Activated CD8-positive, alpha-beta memory T cell treated with anti-CD3 and anti-CD28 coated beads for 1 hour (primary cell): ENCODE results near the gene RDH13.
A peak's percentile ranks its signal among the peaks of the same experiment; 100 is the strongest.
"Not testable (repeated sequence)": the region's sequence is repeated elsewhere in the genome, so short reads cannot be mapped to it uniquely, and the experiment has no call there.

ENCODE experiments used
- DNase-seq, 2 donors: peaks; one replicate each; pipeline ENCODE4 v3.0.0-alpha.2; 2020; ENCODE audit warnings: low read depth in 1 of 2; ENCODE audit errors: extremely low read depth in 1 of 2

The RDH13 gene, protein sequence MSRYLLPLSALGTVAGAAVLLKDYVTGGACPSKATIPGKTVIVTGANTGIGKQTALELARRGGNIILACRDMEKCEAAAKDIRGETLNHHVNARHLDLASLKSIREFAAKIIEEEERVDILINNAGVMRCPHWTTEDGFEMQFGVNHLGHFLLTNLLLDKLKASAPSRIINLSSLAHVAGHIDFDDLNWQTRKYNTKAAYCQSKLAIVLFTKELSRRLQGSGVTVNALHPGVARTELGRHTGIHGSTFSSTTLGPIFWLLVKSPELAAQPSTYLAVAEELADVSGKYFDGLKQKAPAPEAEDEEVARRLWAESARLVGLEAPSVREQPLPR

DNA sequence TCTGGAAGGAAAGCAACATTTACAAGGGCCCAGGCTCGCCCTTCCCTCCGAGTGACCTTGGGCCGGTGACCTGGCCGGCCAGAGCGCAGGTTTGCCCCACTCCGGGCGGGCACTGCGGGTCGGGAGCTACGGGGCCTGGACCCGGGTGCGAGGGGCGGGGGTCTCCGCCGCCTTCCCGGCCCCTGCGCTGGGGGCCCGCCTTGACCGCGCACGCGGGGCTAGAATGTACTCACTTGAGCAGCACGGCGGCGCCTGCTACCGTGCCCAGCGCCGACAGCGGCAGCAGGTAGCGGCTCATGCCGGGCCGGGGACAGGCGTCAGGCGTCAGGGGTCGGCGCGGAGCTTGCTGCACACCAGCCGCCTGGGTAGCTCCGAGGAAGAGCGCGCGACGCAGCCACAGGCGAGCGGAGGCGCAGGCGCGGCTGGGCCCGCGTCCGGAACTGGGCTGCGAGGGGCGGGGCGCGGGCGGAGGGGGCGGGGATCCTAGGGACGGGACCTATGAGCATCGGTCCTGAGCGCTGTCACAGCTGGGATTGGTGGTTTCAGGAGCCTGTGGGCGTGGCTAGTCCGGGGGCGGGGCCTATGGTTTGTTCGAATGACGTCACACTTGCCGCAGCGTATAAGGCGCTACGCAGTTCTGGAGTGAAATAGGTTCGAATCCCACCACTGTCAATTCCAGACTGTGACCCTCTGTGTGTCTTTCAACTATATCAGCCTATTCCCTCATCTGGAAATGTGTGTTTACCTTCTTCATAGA, at the start of gene RDH13:
TSS of gene RDH13 (minus strand) at position 414 of the 757 bp plus-strand sequence. CDS start at position 298, 116 bp downstream.
- DNase-seq = peak; percentile 92 to 98

DNA sequence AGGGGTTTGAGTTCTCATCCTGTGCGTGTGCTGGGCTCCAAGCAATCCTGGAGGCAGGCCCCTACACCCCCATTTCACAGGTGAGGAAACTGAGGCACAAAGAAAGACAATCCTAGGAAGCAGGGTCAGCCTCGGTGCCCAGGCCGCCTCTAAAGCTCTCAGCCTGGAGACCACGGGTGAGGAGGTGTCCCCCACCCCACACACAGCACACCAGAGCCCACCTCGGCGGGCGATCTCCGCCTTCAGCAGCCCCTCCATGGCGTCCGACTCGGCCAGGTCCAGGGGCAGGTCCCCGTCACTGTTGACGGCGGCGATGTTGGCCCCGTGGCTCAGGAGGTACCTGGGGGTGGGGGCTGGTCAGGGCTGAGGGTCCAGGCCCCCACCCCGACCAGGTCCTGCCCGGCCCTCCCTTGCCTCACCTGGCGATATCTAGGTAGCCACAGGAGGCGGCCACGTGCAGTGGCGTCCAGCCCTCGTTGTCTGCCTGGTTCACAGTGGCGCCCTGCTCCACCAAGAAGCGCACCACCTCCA, 49.4 kb upstream of the RDH13 start:
- no peak for DNase-seq

DNA sequence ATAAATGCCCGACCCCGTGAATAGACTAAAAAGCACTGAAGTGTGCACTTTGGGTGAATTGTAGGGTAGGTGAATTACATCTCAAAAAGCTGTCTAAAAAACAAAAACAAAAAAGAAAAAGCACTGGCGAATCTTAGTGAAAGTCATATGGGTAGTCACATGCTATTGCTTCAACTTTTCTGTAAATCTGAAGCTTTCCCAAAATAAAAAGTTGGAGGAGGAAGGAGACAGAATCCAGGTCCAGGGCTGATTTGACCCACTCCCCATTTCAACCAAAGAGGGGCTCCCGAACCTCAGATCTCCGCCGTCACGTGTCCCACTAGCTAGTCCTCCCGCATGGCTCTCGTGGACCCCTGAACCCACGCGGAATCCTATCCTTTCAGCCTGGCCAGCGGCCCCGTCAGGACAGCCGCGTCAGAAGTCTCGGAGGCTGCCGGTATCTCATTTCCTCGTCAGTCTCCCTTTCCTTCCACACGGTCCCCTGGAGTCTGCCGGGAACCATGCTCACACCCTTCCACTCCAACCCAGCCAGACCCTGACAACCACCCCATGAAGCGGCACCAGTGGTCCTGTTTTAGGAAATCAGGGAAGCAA, 48.4 kb upstream of the RDH13 start:
- DNase-seq = no peak

DNA sequence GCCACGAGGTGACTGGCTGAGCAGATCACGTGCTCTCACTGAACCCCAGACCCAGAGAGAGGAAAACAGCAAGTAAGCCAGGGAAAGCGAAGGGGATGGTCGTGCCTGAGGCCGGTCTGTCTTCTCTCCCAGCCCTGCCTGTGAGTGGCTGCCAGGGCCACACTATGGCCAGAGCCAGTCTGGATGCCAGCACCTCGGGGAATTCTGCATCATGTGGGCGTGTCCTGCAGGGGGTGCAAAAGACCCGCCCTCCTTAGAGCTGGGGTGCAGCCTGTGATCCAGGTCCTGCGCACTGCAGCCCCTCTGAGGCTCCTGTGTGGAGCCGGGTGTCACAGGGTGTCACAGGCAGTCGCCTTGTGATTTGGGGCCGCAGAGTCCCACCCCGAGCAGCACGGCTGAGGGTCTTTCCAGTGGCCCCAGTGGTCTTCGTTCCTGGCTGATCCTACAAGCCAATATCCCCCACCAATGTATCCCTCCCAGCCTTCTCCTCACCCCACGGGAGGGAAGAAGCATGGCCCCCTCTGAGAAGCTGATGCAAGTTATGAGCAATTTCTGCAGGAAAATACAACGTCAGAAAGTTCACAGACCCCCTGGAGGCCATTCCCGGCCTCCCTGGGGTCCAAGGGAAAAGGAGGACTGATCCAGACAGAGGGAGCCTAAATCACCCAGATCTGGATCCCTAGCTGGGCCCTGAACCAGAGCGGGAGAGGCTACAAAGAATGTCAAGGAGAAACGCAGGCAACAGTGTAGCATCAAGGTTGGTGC, 46.8 kb upstream of the RDH13 start:
- no peak for DNase-seq

DNA sequence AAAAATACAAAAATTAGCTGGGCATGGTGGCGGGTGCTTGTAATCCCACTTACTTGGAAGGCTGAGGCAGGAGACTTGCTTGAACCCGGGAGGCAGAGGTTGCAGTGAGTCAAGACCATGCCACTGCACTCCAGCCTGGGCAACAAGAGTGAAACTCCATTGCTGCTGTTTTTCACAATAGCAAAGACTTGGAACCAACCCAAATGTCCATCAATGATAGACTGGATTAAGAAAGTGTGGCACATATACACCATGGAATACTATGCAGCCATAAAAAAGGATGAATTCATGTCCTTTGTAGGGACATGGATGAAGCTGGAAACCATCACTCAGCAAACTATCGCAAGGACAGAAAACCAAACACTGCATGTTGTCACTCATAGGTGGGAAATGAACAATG, 44.3 kb upstream of the RDH13 start:
- DNase-seq = not testable (repeated sequence)

DNA sequence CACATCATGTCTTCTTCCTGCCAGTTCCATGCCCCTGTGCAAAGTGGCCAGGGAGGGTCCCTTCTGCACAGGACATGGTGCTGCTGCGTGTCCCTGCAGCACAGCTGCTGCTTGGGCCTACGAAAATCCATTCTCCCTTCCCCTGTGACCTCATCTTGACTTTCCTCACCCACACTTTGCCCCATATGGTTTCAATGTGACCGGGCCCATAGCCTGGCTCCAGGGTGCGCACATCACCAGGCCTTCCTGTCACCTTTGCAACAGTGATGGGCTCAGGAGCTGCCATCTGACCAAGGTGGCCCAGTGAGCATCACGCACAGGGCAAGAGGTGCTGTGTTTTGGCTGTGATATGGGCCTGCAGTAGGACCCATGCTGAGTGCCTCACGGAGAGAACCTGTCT, 43.6 kb upstream of the RDH13 start:
- no peak for DNase-seq

DNA sequence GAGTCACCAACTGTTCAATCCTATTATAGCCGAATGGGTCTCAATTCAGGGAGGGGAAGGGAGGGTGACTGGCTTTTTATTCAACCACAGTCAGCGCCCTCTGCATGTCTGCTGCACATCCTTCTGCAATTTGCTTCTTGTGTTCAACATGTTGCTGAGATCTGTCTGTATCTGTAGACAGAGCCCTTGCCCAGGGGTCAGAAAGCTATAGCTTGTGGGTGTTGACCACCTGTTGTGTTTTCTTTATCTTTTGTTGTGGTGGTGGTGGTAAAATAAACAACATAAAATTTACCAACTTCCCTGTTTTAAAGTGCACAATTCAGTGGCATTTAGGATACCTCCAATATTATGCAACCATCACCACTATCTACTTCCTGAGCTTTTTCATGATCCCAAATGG, 42.3 kb upstream of the RDH13 start:
- no peak for DNase-seq

DNA sequence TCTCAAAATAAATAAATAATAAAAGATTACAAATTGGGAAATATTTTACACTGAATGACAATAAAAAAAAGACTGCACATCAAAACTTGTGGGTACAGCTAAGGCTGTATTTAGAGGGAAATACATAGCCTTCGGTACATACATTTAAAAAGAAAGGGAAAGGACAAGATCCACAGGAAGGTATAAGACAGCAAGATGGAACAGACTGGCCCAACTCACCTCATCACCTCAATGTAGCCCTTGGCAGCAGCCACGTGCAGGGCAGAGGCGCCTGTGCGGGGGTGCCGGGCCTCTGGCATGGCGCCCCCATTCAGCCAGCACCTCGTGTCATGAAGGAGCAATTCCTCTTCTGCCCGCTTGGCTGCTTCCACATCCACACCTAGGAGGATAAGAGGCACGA, 40.2 kb upstream of the RDH13 start:
- no peak for DNase-seq

DNA sequence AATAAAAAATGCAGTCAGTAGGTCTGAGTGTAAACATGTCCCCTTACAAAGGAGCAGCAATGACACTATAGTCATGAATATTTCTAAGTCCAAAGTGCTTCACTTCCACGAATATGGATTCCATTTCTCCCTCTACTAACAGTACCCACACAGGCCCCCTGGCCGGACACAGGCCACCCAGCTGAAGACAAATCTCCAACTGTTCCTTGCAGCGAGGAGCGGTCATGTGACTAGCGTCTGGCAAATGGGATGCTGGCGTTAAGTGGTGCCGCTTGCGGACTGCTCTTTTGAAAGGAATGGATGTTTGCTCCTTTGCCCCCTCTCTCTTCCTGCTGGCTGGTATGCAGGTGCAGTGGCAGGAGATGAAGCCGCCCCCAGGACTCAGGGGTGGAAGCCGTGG, 38.3 kb upstream of the RDH13 start:
- DNase-seq = no peak

DNA sequence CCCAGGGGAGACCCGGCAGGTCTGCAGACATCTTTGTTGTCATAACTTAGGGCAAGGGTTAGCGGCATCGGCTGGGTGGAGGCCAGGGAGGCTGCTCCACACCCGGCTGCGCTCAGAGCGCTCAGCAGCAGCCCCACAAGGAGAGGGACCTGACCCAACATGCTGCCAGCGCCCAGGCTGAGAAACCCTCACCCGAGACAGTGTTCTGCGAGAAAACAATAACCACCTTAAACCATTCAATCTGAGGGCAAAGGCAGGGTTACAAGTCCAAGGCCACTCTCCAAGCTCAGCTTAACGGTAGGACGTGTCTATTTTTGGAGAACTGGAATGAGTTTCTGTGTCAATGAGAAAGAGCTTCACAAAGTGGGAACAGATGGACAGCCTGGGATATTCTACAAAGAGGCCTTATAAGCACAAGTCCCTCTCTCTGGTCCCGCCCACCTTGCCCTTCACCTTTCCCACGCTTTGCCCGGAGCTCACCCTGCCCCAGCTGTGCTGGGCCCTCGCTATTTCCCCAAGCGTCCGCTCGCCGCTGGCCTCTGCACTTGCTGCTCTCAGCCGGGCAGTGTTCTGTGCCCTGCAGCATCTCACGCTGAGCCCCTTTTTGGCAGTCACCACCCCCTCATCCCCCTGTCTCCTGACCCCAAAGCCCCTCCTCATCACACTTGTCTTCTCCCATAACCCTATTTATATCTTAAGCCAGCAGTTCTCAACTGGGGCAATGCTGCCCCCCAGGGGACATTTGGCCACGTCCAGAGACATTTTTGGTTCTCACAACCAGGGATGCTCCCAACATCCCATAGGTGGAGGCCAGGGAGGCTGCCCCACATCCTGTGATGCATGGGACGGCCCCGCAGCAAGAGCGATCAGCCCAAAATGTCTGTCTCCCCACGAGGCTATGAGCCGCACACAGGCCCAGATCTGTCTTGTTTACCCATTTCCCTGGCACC, 36.9 kb upstream of the RDH13 start:
- DNase-seq = no peak

DNA sequence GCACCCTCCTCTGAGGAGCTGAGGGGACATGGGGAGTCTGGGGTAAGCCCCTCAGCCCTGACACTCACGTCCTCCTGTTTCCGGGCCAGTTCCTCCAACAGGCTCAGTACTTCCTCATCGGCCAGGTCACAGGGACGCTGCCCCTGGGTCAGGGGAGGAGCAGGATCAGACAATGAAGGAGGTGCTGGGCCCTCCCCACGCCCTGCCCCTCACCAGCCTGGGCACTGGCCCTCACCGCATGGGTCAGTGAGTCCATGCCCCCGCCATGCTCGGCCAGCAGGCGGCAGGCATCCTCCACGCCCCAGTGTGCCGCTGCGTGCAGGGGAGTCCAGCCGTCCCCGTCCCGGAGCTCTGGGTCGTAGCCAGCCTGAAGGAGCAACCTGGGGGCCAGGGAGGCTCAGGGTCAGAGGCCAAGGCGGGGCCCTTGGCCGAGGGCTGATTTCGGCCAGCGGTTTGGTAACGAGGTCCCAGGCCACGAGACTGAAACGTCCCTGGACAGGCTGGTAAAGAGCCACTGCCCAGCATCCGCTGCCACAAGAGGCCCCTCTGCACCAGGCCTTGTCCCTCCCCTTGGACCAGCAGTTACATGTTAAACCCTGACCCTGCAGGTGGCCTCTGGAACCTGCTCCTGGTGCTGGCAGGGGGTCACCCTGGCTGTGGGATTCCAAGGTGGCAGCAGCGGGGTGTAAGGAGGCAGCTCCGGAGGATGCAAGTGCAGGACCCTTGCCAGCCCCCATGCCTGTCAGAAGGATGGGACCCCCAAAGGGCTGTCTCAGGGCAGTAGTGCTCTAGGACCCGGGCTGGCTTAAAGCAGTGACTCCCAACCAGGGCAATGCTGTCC, 36.0 kb upstream of the RDH13 start:
- DNase-seq = no peak

DNA sequence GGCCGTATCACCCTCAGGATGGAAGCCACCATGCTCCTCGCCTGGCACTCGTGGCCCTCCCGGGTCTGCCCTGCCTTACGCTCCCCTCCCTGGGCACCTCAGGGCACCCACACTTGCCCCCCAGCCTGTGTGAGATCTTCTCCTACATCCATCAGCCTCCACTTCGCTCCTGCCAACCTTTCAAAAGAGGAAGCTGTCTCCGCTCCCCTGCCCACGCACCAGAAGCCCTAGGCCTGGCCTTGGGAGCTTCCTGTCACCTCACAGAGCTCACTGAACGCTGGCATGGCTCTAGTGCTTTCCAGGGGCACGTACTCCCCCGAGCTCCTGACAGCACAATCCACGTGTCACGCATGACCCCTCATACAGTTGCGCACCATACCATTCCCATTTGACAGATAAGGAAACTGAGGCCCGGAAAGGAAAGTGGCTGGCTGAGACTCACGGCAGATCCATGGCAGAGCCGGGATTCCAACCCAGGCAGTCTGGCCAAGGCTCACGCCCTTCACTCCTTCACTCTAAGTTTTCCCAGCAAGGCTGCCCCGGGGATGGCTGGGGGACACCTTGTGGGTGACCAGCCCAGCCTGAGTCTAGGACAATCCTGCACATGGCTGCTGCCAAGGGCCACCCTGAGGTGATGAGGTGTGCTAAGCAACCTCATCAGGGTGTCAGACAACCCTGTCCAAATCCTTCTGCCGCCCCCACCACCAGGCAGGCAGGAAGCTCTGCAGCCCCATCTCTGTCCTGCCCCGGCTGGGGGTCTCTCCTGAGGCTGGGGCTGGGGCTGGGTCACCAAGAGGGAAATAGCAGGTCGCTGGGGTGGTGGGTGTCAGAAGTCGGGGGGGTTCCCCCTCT, 35.1 kb upstream of the RDH13 start:
- DNase-seq = no peak

DNA sequence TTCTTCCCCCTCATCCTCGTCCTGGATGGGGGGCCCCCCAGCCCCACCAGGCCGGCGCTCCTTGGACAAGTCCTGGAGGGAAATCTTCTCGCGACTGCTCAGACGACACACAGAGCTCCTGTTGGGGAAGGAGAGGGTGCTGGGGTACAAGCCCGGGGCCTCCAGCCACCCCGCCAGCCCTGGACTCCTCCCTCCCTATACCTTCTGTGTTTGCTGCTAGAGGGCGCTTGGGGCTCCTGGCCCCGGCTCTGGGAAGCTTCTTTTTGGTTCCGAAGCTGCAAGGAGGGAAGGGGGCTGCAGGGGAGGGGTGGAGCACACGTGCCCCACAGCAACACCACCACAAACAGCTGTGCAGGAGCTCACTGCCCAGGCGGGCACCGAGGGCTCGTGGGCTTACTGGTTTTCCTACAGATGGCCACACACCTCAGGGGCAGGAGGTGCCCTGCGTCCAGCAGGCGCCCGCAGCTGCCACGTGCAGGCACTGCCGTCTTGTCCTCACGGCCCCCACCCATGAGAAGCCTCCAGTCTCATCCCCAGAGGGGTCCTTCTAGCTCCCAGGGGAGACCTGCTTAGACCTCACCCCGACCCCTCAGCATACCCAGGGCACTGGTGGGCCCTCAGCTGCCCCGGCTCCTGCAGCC, 33.2 kb upstream of the RDH13 start:
- no peak for DNase-seq

DNA sequence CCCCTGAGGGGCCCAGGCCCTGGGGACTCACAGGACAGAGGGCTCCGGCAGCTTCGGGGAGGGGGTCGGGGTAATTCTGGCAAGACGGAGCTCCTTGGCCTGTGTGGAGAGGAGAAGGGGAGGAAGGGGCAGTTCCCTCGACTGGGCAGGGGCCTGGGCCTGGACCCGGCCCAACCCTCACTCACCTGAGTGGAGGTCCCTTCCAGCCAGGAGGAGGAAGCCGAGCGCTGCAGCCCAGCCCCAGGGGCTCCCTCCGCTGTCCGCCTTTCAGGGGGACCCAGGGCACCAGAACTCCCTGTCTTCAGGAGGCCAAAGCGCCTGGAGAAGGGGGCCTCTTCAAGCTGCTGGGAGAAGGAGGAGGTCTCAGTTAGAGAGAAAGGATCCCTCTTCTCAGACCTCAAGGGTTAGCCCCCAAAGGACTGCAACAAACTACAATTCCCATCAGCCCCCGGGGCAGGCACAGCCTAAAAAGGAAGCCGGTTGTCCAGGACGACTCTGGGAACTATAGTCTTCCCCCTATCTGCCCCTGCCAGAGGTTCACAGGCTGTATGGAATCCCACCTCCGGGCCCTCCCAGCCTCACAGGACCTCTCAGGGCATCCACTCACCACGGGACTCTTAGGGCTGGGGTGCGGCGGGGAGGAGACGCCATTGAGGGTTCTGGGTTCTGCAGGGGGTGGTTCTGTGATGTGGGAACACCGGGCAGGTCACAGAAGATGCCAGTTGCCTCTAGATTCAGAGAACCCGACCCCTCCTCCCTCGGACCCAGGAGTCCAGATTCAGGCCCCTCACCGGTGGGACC, 32.5 kb upstream of the RDH13 start:
- DNase-seq = no peak

DNA sequence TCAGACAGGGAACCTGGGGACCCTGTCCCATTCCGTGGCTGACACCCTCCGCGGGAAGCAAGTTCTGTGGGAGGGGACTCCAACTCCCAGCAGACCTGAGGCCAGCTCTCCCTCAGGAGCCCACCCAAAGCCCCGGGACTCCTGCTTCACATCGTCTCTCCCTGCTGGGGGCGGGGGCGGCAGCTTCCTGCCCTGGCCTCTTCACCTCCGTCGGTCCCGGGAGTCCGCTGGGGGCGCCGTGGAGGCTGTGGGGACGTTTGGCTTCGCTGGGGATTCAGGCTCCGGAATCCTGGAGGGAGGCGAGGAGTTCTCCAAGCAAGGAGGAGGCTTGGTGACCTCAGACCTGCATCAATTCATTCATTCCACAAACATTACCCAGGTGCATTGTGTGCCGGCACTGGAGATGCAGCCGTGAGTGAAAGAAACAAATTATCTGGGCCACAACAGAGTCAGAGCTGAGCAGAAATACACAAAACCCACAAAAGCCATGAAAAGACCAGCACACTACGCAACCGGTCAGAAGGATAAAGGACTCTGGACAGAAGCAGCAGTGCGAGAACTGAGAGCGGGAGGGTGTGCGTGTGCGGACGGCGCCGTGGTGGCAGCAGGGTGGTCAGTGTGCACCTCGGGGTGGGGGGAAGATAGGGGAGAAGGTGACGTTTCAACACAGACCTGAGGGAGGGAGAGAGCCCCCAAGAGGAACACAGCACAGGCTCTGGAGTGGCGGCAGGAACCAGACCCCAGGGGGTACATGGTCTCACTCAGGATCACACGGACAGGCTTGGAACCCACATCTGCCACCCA, 31.7 kb upstream of the RDH13 start:
- DNase-seq = no peak
